ENCODE results near the gene CYP1A2. TPM values are rescaled to one million over a fixed set of nuclear protein-coding genes. Genes with fewer than 3 reads are reported as not detected.

Gene CYP1A2
- total and polyA plus RNA-seq, 7 donors = not detected

DNA sequence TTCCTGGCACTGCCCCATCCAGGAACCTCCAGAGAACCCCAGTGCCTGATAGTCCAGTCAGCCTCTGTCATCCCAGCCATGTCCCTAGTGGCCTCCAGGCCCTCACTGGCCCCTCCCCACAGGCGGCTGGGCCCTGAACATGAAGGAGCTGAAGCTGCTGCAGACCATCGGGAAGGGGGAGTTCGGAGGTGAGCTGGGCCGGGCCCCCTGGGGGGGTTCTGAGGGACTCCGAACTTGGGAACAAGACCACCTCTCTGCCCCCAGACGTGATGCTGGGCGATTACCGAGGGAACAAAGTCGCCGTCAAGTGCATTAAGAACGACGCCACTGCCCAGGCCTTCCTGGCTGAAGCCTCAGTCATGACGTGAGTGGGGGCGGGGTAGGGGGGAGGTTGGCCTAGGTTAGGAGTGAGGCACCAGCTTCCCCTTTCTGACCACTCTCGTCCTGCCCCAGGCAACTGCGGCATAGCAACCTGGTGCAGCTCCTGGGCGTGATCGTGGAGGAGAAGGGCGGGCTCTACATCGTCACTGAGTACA lies 52.0 kb downstream of the CYP1A2 start:
- no peaks in the 10 kb centered on the region for H3K9me3 ChIP-seq
- no peaks in the 10 kb centered on the region for H3K27me3 ChIP-seq
- intact Hi-C loops (cut with DNase I) = loop anchor here (1.0 kb wide), 2 partner anchors 18 to 29 kb away; partner anchors contain the start of gene CSK
- DNase-seq = no peak
- H3K4me3 ChIP-seq = no peak overlapping the region
- H3K4me1 ChIP-seq = peaks cover 0 to 9% (median 5%) of the 10 kb centered on the region in 4 donors
- WGBS, 2 donors = 82 to 88% methylated on average over 20 of the region's 20 CpGs
- H3K27ac ChIP-seq = no peak overlapping the region
- peaks cover 0 to 48% (median 9%) of the 10 kb centered on the region in 4 donors for H3K36me3 ChIP-seq
- no peak for TF ChIP-seq POLR2AphosphoS5 (IDR thresholded peaks at IDR 0.05)
- no peak for TF ChIP-seq POLR2A (IDR thresholded peaks at IDR 0.05)
- TF ChIP-seq EP300 (IDR thresholded peaks at IDR 0.05) = no peak
- TF ChIP-seq, protein P1, sequence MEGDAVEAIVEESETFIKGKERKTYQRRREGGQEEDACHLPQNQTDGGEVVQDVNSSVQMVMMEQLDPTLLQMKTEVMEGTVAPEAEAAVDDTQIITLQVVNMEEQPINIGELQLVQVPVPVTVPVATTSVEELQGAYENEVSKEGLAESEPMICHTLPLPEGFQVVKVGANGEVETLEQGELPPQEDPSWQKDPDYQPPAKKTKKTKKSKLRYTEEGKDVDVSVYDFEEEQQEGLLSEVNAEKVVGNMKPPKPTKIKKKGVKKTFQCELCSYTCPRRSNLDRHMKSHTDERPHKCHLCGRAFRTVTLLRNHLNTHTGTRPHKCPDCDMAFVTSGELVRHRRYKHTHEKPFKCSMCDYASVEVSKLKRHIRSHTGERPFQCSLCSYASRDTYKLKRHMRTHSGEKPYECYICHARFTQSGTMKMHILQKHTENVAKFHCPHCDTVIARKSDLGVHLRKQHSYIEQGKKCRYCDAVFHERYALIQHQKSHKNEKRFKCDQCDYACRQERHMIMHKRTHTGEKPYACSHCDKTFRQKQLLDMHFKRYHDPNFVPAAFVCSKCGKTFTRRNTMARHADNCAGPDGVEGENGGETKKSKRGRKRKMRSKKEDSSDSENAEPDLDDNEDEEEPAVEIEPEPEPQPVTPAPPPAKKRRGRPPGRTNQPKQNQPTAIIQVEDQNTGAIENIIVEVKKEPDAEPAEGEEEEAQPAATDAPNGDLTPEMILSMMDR (IDR thresholded peaks at IDR 0.05) = no peak

DNA sequence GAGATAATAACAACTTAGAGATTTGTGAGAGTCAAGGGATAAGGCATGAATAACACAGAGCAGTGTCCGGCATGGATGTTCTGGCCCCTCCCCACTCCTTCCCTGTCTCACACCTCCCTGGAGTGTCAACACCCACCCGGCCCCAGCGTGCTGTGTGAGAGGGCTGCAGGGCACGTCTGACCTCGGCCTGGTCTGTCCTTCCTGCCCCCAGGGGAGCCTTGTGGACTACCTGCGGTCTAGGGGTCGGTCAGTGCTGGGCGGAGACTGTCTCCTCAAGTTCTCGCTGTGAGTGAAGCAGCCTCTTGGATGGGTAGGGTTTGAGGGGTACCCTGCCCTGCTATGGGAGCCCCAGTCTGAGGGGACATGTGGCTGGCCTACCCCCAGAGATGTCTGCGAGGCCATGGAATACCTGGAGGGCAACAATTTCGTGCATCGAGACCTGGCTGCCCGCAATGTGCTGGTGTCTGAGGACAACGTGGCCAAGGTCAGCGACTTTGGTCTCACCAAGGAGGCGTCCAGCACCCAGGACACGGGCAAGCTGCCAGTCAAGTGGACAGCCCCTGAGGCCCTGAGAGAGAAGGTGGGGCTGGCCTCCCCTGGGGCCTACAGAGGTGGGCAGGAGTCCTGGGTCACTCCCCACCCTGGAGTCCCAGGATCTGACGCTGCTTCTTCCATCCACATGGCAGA lies 52.8 kb downstream of the CYP1A2 start:
- no peaks in the 10 kb centered on the region for H3K27me3 ChIP-seq
- 88 to 90% methylated on average over 18 of the region's 18 CpGs for WGBS, 2 donors
- peaks cover 0 to 9% (median 5%) of the 10 kb centered on the region in 4 donors for H3K4me1 ChIP-seq
- intact Hi-C loops (cut with DNase I) = no loop called here
- no peak overlapping the region for H3K4me3 ChIP-seq
- peaks cover 0 to 48% (median 9%) of the 10 kb centered on the region in 4 donors for H3K36me3 ChIP-seq
- no peaks in the 10 kb centered on the region for H3K9me3 ChIP-seq
- no peak overlapping the region for H3K27ac ChIP-seq
- DNase-seq = no peak
- TF ChIP-seq EP300 (IDR thresholded peaks at IDR 0.05) (no peak), POLR2A (IDR thresholded peaks at IDR 0.05) (no peak), POLR2AphosphoS5 (IDR thresholded peaks at IDR 0.05) (no peak)
- TF ChIP-seq, protein P1 (IDR thresholded peaks at IDR 0.05) = no peak

DNA sequence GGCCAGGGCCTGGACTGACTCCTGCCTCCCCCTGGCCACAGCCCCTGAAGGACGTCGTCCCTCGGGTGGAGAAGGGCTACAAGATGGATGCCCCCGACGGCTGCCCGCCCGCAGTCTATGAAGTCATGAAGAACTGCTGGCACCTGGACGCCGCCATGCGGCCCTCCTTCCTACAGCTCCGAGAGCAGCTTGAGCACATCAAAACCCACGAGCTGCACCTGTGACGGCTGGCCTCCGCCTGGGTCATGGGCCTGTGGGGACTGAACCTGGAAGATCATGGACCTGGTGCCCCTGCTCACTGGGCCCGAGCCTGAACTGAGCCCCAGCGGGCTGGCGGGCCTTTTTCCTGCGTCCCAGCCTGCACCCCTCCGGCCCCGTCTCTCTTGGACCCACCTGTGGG lies 53.6 kb downstream of the CYP1A2 start:
- DNase-seq = no peak
- intact Hi-C loops (cut with DNase I) = no loop called here
- no peak for TF ChIP-seq POLR2A (IDR thresholded peaks at IDR 0.05)
- TF ChIP-seq EP300 (IDR thresholded peaks at IDR 0.05) = no peak
- TF ChIP-seq POLR2AphosphoS5 (IDR thresholded peaks at IDR 0.05) = no peak
- peaks cover 0 to 9% (median 5%) of the 10 kb centered on the region in 4 donors for H3K4me1 ChIP-seq
- peaks cover 0 to 48% (median 9%) of the 10 kb centered on the region in 4 donors for H3K36me3 ChIP-seq
- no peak overlapping the region for H3K27ac ChIP-seq
- no peak overlapping the region for H3K4me3 ChIP-seq
- H3K27me3 ChIP-seq = no peaks in the 10 kb centered on the region
- no peaks in the 10 kb centered on the region for H3K9me3 ChIP-seq
- WGBS, 2 donors = 92 to 94% methylated on average over 20 of the region's 20 CpGs

DNA sequence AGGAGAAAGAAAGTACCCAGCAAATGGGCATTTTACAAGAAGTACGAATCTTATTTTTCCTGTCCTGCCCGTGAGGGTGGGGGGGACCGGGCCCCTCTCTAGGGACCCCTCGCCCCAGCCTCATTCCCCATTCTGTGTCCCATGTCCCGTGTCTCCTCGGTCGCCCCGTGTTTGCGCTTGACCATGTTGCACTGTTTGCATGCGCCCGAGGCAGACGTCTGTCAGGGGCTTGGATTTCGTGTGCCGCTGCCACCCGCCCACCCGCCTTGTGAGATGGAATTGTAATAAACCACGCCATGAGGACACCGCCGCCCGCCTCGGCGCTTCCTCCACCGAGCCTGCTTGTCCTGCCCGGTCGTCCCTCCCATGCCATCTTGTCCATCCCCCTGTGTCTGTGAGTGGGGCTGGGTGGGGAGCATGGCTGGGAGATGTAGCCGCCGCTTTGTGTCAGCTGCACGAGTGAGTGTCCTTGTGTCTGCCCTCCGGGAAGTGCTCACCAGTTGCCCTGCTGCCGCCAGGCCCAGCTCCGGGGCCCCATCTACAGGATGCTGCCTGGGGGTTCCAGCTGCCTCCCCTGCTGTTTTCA lies 54.3 kb downstream of the CYP1A2 start:
- Histone ChIP-seq H3K9me3 (no peaks in the 10 kb centered on the region), H3K4me3 (no peak overlapping the region), H3K4me1 (peaks cover 0 to 9% (median 5%) of the 10 kb centered on the region in 4 donors), H3K36me3 (peaks cover 0 to 48% (median 9%) of the 10 kb centered on the region in 4 donors), H3K27ac (no peak overlapping the region), H3K27me3 (no peaks in the 10 kb centered on the region)
- no peak for DNase-seq
- WGBS, 2 donors = 88 to 92% methylated on average over 31 of the region's 31 CpGs
- intact Hi-C loops (cut with DNase I) = no loop called here
- no peak for TF ChIP-seq EP300 (IDR thresholded peaks at IDR 0.05)
- TF ChIP-seq POLR2AphosphoS5 (IDR thresholded peaks at IDR 0.05) = no peak
- TF ChIP-seq POLR2A (IDR thresholded peaks at IDR 0.05) = no peak
- TF ChIP-seq, protein P1 (IDR thresholded peaks at IDR 0.05) = no peak

DNA sequence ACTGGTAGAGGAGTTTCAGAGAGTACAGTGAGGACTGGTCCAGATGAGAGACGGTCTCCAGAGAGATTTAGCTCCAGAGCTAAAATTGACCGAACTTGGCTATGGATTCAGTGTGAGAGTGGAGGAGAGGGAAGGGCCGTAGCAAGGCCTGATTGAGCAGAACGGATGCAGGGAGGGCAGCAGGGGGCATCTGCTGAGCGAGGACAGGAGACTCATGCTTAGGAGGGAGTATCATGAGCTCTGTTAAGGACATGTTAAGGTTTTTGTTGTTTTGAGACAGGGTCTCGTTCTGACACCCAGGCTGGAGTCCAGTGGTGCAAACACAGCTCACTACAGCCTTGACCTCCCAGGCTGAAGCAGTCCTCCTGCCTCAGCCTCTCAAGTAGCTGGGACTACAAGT lies 56.3 kb downstream of the CYP1A2 start:
- no peaks in the 10 kb centered on the region for H3K27me3 ChIP-seq
- no peak for TF ChIP-seq EP300 (IDR thresholded peaks at IDR 0.05)
- no peak overlapping the region for H3K4me3 ChIP-seq
- H3K36me3 ChIP-seq = peaks cover 0 to 36% (median 9%) of the 10 kb centered on the region in 4 donors
- H3K9me3 ChIP-seq = no peaks in the 10 kb centered on the region
- 84 to 87% methylated on average over 6 of the region's 6 CpGs for WGBS, 2 donors
- H3K27ac ChIP-seq = no peak overlapping the region
- no peak for DNase-seq
- peaks cover 0 to 6% (median 1%) of the 10 kb centered on the region in 4 donors for H3K4me1 ChIP-seq
- intact Hi-C loops (cut with DNase I) = no loop called here

Small RNAs within 50 kb of the gene (small RNA-seq; reads per million reads assigned to genes)
- gene MIR4513 = 0 reads per million in 3 donors

Other genes starting within 250 kb of the CYP1A2 start
- gene ARID3B, start 207.6 kb upstream of the CYP1A2 start, total RNA-seq = 1 to 10 TPM; 2.3 to 9.7 (median 3.4) TPM
- 1 to 10 TPM; 5.3 to 9.3 (median 5.4) TPM for gene ARID3B, start 207.6 kb upstream of the CYP1A2 start, polyA plus RNA-seq
- 100 to 1,000 TPM in 3 of 4 donors, 10 to 100 TPM in 1; 73.1 to 124 (median 115) TPM for gene CLK3, start 133.0 kb upstream of the CYP1A2 start, total RNA-seq
- gene CLK3, start 133.0 kb upstream of the CYP1A2 start, polyA plus RNA-seq = 10 to 100 TPM; 59.5 to 75.5 (median 60.1) TPM
- gene EDC3, start 52.8 kb upstream of the CYP1A2 start, total RNA-seq = 10 to 100 TPM; 11.7 to 20.2 (median 17.7) TPM
- gene EDC3, start 52.8 kb upstream of the CYP1A2 start, polyA plus RNA-seq = 10 to 100 TPM; 11.6 to 22.0 (median 12.0) TPM
- 1 to 10 TPM in 1 of 4 donors, under 1 TPM in 2, not detected in 1; 0.36 to 4.7 (median 0.49) TPM for gene CYP1A1, start 23.3 kb upstream of the CYP1A2 start, total RNA-seq
- under 1 TPM in 2 of 3 donors, not detected in 1; 0.09 to 0.92 TPM for gene CYP1A1, start 23.3 kb upstream of the CYP1A2 start, polyA plus RNA-seq
- 10 to 100 TPM in 3 of 4 donors, 1 to 10 TPM in 1; 9.7 to 22.4 (median 14.2) TPM for gene CSK, start 33.2 kb downstream of the CYP1A2 start, total RNA-seq
- 100 to 1,000 TPM in 1 of 3 donors, 10 to 100 TPM in 2; 40.8 to 125 (median 55.0) TPM for gene CSK, start 33.2 kb downstream of the CYP1A2 start, polyA plus RNA-seq
- gene LMAN1L, start 64.0 kb downstream of the CYP1A2 start, total RNA-seq = 1 to 10 TPM in 1 of 4 donors, not detected in 3; 1.8 TPM
- under 1 TPM in 1 of 3 donors, not detected in 2; 0.64 TPM for gene LMAN1L, start 64.0 kb downstream of the CYP1A2 start, polyA plus RNA-seq
- under 1 TPM in 1 of 4 donors, not detected in 3; 0.41 TPM for gene CPLX3, start 77.8 kb downstream of the CYP1A2 start, total RNA-seq
- gene CPLX3, start 77.8 kb downstream of the CYP1A2 start, polyA plus RNA-seq = under 1 TPM in 1 of 3 donors, not detected in 2; 0.28 TPM
- gene ULK3, start 94.3 kb downstream of the CYP1A2 start, total RNA-seq = 10 to 100 TPM; 21.1 to 46.8 (median 30.6) TPM
- gene ULK3, start 94.3 kb downstream of the CYP1A2 start, polyA plus RNA-seq = 10 to 100 TPM; 46.9 to 48.6 (median 48.4) TPM
- 10 to 100 TPM; 27.8 to 37.8 (median 36.2) TPM for gene SCAMP2, start 124.5 kb downstream of the CYP1A2 start, total RNA-seq
- gene SCAMP2, start 124.5 kb downstream of the CYP1A2 start, polyA plus RNA-seq = 100 to 1,000 TPM in 1 of 3 donors, 10 to 100 TPM in 2; 28.7 to 131 (median 33.0) TPM
- gene MPI, start 141.2 kb downstream of the CYP1A2 start, total RNA-seq = 10 to 100 TPM; 34.9 to 52.0 (median 45.5) TPM
- 10 to 100 TPM; 45.6 to 87.4 (median 56.5) TPM for gene MPI, start 141.2 kb downstream of the CYP1A2 start, polyA plus RNA-seq
- 10 to 100 TPM; 50.5 to 65.0 (median 57.2) TPM for gene FAM219B, start 158.0 kb downstream of the CYP1A2 start, total RNA-seq
- gene FAM219B, start 158.0 kb downstream of the CYP1A2 start, polyA plus RNA-seq = 10 to 100 TPM; 16.6 to 38.4 (median 30.1) TPM
- gene COX5A, start 189.2 kb downstream of the CYP1A2 start, total RNA-seq = 100 to 1,000 TPM in 1 of 4 donors, 10 to 100 TPM in 3; 73.7 to 124 (median 81.6) TPM
- 1,000 to 10,000 TPM in 1 of 3 donors, 100 to 1,000 TPM in 2; 783 to 1,227 (median 854) TPM for gene COX5A, start 189.2 kb downstream of the CYP1A2 start, polyA plus RNA-seq
- gene RPP25, start 207.9 kb downstream of the CYP1A2 start, total RNA-seq = 1 to 10 TPM; 3.7 to 4.8 (median 4.7) TPM
- gene RPP25, start 207.9 kb downstream of the CYP1A2 start, polyA plus RNA-seq = 10 to 100 TPM in 2 of 3 donors, 1 to 10 TPM in 1; 9.0 to 24.0 (median 16.1) TPM
- 1 to 10 TPM; 1.3 to 4.6 (median 2.9) TPM for gene SCAMP5, start 246.7 kb downstream of the CYP1A2 start, total RNA-seq
- 10 to 100 TPM in 2 of 3 donors, 1 to 10 TPM in 1; 2.4 to 26.5 (median 18.3) TPM for gene SCAMP5, start 246.7 kb downstream of the CYP1A2 start, polyA plus RNA-seq